Suppressor macrophage treated with lipopolysaccharide for 4 hours (primary cell): ENCODE measurements around the gene EFNA4.

ENCODE experiments used
- DNase-seq: peaks from one replicate; pipeline ENCODE4 v3.0.0-alpha.2; 2020

EFNA4 gene

DNA sequence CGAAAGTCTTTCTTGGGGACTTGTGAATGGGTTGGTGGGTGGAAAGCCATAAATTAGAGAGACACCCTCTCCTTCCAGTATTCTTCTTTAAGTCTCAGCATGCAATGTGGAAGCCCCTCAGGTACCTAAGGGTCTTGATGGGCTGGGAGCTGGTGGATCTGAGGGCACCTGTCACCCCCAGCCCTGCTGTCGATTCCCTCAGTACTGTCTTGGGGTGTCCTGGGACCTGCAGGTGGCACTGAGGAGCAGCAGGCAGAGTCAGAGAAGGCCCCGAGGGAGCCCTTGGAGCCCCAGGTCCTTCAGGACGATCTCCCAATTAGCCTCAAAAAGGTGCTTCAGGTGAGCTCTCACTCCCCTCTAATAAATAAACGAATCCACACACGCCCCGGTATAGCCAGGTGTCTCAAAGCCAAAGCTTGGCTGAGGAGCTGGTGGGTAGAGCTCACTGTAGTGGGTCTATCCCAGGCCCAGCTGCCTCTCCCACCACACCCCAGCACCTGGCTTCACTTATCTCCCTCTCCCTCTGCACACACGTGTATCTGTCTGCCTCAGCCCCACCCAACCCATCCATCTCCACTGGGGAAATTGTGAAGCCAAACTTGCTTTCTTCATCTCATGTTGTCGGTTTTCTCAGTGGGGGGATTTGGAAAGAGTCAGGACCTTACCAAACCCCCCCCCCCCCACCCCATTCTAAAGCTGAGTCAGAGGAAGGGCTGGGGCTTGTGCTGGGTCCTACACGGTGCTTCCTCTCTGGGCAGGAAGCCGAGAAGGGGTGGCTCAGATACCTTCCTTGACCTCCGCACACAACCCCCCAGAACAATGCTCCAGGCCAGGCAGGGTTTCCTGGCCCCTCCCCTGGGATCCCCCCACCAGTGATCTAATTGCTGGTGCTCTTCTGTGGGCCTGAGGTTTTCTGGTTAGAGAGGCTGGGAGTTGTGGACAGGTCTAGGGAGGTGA lies 10.8 kb upstream of the EFNA4 start:
- DNase-seq = no peak

DNA sequence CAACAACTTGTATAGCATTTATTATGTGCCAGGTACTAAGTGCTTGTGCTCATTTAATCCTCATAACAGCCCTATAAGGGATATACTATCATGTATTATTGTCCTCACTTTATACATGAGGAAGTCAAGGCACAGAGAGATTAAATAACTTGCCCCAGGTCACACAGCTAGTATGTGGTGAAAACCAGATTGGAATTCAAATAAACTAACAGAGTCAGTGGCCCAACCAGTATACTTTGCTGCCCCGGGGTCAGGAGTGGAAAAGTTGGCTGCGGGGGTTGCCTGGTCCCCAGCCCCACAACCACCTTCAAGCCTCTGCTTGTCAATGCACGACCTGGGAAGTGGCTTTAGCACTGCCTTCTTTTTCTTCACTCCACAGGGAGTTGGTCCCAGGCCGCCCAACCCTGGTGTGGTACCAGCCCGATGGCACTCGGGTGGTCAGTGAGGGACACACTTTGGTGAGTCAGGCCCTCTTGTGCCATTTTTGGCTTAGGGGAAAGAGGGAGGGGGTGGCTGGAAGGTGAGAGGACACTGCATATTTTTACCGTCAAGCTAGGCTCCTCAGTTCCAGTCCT lies 9.9 kb upstream of the EFNA4 start:
- no peak for DNase-seq

DNA sequence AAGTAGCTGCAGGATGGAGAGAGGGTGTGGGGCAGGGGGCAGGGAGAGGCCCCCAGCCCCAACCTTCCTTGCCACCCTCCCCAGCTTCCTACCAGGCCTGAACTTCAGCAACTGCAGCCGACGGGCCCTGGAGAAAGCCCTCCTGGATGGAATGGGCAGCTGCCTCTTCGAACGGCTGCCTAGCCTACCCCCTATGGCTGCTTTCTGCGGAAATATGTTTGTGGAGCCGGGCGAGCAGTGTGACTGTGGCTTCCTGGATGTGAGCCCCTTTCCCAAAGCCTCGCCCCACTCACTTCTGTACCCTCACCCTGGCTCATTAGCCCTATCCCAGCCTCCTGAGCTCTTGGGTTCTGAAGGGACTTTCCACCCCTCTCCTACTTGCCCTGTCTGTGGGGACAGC lies 6.4 kb upstream of the EFNA4 start:
- DNase-seq = no peak

DNA sequence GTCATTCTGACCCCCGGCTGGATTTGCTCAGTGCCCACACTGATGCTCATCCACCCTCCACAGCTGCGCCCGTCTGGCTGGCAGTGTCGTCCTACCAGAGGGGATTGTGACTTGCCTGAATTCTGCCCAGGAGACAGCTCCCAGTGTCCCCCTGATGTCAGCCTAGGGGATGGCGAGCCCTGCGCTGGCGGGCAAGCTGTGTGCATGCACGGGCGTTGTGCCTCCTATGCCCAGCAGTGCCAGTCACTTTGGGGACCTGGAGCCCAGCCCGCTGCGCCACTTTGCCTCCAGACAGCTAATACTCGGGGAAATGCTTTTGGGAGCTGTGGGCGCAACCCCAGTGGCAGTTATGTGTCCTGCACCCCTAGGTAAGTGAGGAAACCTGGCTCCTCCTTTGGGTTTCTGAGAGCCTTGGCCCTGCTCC lies 5.7 kb upstream of the EFNA4 start:
- no peak for DNase-seq

GRCh38 chr1:155060736-155061135 lies 2.8 kb upstream of the EFNA4 start:
- no peak for DNase-seq

- DNase-seq = peak; percentile 85
Observed at GRCh38 chr1:155061381-155062150, 2.0 kb upstream of the EFNA4 start.

DNA sequence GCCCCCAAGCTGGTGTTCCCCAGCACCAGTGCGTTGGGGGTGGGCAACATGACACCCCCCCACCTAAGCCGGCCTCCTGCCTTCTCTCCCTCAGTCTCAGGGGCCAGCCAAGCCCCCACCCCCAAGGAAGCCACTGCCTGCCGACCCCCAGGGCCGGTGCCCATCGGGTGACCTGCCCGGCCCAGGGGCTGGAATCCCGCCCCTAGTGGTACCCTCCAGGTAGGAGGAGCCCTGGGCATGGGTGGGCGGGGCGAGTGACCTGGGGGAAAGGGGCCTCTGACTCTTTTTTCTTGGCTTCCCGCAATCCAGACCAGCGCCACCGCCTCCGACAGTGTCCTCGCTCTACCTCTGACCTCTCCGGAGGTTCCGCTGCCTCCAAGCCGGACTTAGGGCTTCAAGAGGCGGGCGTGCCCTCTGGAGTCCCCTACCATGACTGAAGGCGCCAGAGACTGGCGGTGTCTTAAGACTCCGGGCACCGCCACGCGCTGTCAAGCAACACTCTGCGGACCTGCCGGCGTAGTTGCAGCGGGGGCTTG lies 1.3 kb upstream of the EFNA4 start:
- no peak for DNase-seq

GRCh38 chr1:155062702-155063411 lies 683 bp upstream of the EFNA4 start:
- peak; percentile 64 for DNase-seq

GRCh38 chr1:155064111-155064831 lies 731 bp downstream of the EFNA4 start:
- DNase-seq = no peak

- DNase-seq = no peak
Observed at GRCh38 chr1:155064832-155065429, 1.4 kb downstream of the EFNA4 start.

- DNase-seq = no peak
Observed at GRCh38 chr1:155066777-155067176, 3.2 kb downstream of the EFNA4 start.

GRCh38 chr1:155068599-155068998 lies 5.1 kb downstream of the EFNA4 start:
- no peak for DNase-seq

GRCh38 chr1:155069551-155070157 lies 6.1 kb downstream of the EFNA4 start:
- DNase-seq = no peak

GRCh38 chr1:155070158-155070621 lies 6.7 kb downstream of the EFNA4 start:
- no peak for DNase-seq

- peak; percentile 81 for DNase-seq
Observed at GRCh38 chr1:155070721-155071569, 7.4 kb downstream of the EFNA4 start.

DNA sequence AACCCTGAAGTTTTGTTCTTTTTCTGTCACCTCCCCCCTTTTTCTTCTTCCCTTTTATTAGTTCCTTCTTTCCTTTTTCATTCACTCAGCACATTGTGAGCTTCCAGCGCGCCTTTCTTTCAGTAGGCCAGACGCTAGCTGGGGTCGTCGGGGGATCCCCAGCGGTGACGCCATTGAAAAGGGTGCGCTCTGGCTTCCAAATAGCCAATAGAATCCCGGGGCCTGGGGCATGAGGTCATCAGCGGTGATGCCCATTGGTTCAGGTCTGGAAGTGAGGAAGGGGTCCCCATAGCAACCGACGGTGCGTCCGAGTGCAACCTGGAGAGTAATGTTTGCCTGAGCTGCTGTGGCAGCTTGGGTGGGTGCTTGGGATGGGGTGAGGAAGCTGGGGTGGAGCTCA lies 8.2 kb downstream of the EFNA4 start:
- DNase-seq = peak; percentile 36

GRCh38 chr1:155072531-155073289 lies 9.2 kb downstream of the EFNA4 start:
- DNase-seq = peak; percentile 38

DNA sequence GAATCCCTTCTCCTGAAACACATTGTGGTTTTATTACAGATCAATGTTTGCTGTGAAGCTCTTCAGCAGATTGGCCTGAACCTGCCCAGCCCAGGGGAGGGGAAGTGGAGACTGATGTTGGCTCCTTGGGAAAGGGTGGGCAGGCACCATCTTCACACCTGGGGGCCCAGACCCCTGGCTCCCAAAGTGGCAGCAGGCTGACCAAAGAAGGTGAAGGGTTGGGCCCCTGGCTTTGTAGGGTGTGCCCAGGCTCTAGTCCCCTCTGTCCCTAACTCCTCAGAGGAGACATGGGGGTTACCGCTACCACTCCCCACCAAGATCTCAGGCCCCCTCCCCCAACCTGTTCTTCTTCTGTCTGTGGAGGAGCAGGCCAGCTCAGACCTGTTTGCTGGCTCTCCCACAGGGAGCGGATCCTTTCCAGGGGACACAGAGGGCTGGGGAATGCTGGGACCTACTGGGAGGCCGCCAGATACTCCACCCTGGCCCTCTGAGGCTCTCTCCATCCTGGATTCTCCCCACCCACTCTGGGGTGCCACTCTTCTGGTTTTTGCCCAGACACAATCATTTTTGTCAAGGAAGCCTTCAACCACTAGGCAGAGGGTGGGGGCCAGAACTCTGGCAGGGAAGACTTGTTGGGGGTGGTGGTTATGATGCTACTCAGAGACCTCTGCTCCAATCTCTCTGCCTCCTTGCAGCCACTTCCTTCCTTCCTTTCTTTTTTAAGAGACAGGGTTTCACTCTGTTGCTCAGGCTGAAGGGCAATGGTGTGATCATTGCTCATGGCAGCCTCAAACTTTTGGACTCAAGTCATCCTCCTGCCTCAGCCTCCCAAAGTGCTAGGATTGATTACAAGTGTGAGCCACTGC lies 10.1 kb downstream of the EFNA4 start:
- peak; percentile 40 for DNase-seq
